ENCODE results near the gene BAZ2B.
"Not testable (repeated sequence)": the region's sequence is repeated elsewhere in the genome, so short reads cannot be mapped to it uniquely, and the experiment has no call there.

Gene BAZ2B

DNA sequence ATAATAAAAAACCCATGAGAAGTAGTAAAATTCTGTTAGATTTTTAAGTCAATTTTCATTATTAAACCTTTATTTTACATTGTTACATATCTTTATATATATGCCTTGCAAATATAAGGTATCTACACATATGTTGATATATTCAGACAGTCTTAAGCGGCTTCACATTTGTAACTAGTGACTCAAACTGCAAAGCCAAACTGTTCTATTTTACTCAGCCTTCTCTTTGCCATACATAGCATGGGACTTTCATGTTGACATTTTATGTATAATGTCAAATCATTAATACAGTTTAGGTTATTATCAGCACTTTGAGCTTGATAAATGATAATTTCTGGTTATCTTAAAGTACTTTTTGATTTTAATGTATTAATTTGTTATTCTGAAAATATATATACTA, 204.9 kb downstream of the BAZ2B start:
- DNase-seq (ENCODE audit: low read depth) = no peak

DNA sequence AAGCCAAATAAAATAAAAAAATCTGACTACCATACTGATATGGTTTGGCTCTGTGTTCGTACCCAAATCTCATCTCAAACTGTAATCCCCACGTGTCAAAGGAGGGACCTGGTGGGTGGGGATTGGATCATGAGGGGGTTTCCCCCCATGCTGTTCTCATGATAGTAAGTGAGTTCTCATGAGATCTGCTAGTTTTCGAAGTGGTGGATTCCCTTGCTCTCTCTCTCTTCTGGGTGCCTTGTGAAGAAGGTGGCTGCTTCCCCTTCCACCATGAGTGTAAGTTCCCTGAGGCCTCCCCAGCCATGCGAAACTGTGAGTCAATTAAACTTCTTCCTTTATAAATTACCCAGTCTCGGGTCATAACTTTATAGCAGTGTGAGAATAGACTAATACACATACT, 206.1 kb downstream of the BAZ2B start:
- no peak for DNase-seq (ENCODE audit: low read depth)

DNA sequence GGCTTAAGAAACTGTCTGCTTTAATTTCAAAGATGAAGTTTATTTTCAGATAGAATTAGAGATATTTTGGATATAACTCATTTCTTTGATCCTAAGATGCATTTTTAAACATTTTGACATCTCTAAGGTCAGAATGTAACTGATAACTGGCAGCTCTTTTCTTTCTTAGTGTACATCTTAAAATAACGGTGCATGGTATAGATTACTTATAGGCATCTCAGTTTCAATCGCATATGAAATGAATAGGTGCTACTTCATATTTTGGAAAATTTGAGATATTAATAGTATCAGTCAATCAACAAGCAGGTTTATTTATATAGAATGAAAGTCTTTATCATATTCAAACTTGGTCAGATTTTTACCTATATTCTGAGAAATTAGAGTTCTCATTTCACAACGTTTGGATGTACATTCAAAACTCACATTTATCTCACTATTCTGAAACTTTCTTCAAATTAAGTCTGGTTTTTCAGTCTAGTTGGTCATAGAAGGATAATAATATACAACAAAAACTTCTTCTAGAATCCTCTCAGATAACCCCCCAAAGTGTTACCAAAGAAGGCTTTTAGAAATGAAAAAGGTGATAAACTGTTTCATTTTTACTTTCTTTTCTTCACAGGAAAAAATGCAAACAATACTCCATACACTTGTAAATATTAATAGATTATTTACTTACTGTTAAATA, 207.1 kb downstream of the BAZ2B start:
- no peak for DNase-seq (ENCODE audit: low read depth)

DNA sequence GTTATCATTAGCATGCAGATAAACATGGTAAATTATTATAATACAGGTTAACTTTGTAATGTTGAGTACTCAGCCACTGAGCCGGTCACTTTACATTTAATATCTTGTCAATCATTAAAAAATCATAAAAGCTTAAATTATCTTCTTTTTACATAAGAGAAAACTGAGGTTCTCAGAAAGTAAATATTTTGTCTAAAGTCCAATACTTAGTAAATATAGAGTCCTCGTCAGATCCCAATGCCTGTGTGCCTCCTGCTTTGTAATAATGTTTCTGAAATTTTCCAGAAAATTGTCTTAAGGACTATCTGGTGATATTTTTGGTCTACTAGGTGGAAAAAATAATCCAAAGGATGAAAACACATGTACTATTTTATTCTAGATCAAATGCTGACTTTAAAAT, 213.6 kb downstream of the BAZ2B start:
- DNase-seq (ENCODE audit: low read depth) = no peak

DNA sequence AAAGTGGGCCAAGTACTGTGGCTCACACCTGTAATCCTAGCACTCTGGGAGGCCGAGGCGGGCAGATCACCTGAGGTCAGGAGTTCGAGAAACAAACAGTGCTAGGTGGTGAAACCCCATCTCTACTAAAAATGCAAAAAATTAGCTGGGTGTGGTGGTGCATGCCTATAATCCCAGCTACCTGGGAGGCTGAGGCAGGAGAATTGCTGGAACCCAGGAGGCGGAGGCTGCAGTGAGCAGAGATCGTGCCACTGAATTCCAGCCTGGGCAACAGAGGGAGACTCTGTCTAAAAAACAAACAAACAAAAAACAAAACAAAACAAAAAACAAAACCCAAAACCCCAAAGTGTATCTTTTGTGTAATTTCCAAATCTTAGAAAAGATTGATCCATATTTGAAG, 214.2 kb downstream of the BAZ2B start:
- DNase-seq (ENCODE audit: low read depth) = not testable (repeated sequence)

DNA sequence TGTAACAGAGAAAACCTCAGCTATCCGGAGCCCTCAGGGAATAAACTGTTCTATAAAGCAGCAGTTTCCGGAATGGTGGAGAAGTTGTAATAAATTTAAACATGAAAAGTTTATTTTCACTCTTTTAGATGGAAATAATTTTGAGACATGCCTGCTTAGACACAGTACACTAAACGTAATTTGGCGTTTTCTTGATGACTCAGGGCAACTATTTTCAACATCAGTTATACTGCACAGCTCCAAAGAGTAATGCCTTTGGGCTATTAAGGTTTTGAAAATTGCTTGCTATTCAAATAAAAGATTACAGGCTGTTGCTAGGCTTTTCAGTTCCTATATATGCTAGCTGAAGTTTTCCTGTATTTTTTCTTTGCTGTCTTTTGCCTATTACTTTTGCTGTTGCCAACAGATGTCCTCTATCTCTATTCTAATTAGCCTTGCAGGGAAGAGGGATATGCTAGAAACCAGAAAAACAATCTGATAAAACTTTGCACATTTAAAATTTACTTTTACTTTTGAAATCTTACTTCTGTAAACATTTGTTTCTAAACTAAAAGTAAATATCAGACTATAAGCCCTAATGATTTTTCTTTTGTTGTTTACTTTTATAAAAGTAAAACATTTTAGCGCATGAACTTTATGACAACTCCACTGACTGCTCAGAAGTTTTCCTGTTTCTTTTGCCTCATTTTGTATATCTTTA, 216.5 kb downstream of the BAZ2B start:
- peak; percentile 3 for DNase-seq (ENCODE audit: low read depth)

DNA sequence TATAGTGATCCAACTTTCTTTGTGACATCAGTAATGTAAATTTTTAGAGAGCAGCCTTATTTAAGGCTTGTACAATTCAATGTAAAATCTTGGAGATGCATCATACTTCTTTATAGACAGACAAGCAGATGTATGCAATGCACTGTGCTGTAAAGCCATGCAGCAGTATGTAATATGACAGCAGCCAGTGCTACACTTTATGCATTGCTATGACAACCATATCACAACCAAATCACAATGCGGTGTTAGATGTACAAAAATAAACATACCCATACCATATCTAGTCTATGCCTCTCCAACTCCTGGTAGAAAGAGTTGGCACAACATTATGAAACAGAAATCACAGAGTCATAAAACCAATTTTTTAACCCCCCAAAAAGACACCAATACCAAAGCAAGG, 219.5 kb downstream of the BAZ2B start:
- no peak for DNase-seq (ENCODE audit: low read depth)

DNA sequence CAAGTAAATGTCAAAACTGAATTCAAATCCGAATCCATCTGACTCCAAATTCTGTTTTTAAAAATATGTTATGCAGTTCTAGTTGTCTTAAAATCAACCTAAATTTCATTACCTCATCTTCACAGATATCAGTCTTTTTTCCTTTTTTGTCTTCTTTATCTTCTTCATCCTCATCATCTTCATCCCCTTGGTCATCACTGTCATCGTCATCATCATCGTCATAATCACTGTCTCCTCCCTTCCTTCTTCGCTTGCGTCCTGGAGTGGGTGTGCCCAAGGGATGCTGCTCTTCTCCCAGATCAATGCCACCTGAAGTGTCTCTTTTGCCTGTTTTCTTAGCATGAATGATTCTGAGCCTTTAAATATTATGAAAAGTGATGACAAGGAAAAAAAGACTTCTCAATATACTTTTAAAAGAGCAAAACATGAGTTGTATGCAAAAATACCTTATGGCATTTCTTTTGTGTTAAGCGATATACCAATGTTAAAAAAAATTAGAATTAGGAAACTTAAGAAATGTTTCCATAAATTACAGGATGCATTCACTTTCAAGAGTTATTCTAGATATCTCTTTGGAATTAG, 233.8 kb downstream of the BAZ2B start:
- no peak for DNase-seq (ENCODE audit: low read depth)

DNA sequence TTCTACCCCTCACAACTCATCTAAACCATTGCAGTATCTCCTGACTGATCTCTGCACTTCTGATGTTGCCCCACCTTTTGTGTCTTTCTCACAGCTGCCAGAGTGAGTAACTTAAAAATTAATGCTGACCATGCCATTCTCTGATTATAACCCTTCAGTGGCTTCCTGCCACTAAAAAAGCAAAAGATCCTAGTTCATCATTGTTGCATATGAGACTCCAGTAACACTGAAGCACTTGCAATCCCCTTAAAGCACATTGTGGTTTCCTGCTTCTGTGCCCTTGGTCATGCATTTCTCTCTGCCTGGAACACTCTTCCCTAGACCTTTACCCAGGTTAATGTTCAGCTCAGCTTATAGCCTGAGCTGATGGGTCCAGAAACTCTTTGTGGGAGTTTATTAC, 234.8 kb downstream of the BAZ2B start:
- no peak for DNase-seq (ENCODE audit: low read depth)

DNA sequence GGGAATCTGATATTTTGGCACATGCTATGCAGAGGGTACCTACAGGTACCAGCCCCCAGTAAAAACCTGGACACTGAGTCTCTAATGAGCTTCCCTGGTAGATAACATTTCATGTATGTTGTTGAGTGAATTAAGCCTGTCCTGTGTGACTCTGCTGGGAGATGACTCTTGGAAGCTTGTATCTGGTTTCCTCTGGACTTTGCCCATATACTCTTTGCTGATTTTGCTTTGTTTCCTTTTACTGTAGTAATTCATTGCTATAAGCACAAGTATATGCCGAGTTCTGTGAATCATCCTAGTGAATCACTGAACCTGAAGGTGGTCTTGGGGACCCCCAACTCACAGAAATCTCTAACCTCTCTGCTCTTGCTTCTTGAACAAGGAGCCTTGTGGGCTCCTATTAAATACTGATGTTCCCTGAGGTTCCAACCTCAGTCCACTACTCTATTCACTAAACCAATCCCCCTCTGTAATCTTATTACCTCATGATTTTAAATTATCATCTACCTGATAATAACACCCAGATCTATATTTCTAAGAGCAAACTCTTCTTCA, 235.6 kb downstream of the BAZ2B start:
- no peak for DNase-seq (ENCODE audit: low read depth)

DNA sequence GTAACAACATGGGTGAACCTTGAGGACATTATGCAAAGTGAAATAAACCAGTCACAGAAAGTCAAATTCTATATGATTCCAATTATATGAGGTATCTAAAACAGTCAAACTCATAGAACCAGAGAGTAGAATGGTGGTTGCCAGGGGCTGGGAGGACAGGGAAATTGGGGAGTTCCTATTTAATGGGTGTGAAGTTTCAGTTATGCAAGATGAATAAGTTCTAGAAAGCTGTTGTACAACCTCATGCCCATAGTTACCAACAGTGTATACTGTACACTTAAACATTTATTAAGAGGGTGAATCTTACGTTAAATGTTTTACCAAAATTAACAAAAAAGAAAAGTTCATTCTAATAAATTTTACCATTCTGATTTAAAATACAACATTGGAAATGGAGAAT, 237.2 kb downstream of the BAZ2B start:
- no peak for DNase-seq (ENCODE audit: low read depth)

DNA sequence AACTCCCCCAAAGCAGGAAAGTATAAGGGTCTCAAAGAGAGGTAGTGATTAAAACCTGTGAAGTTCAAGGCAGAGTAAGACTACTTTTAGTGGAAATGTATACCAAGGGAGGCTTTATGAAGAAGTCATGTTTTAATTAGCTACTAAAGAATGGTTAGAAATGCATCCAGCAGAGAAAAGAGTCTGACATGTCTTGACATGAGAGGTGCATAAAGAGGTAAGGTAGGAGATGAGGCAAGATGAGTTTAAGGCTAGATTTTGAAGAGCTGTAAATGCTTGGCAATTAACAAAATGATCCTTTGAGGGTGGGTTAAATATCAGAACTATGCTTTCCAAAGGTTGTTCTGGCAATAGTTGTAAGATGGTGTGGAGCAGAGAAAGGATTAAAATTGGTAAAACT, 241.1 kb downstream of the BAZ2B start:
- no peak for DNase-seq (ENCODE audit: low read depth)

DNA sequence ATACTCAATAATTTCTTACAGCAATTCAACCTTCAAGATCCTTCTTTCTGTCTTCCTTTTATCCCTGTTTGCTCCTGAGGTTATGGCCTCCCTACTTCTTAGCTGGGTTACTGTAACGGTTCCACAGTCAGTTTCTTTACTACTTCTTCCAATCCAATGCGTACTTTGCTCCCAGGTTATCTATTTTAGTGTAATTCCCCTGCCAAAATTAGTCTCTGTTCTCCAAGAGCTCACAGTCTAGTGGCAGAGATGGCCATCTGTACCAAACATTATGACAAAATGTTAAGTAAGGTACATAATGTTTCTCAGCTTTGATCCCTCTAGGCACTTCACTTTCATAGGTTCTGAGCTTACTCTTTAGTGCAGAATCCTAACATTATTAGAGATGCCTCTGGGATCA, 244.8 kb downstream of the BAZ2B start:
- DNase-seq (ENCODE audit: low read depth) = no peak

DNA sequence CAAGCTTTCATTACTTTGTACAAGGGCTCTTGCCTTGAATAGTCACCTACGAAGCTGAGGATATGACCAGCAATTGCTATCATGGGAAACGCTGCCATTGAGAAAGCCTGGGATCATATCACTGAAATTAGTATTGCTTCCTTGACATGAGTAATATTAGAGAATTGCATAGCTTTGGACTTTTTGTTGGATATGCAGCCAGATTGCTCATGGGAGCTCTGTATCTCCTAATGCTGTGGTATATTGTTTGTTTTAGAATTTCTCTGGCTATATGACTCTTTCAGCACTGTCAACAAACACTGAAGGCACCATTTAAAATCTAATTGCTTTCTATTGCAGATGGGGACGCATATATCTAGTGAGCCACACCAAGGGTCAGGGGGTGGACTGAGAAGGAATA, 249.8 kb downstream of the BAZ2B start:
- no peak for DNase-seq (ENCODE audit: low read depth)

DNA sequence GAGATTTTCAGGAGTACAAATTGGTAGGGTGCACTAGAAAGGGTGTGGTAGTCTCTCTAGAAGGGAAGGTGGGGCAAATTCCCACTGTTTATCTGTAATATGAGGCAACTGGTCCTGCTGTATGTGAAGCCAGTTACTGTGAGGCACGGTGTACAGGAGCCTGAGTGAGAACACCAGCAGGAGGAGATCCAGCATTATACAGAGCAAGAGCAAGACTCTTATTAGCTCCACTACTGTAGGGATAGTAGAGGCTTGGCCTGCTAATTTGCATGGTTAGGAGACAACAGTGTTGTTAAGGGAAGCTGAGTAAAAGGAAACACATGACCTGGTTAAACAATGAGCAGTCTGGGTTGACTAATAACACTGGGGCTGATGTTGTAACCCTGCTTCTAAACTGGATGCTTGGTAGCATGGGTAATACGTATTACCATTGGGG, 253.5 kb downstream of the BAZ2B start:
- no peak for DNase-seq (ENCODE audit: low read depth)

DNA sequence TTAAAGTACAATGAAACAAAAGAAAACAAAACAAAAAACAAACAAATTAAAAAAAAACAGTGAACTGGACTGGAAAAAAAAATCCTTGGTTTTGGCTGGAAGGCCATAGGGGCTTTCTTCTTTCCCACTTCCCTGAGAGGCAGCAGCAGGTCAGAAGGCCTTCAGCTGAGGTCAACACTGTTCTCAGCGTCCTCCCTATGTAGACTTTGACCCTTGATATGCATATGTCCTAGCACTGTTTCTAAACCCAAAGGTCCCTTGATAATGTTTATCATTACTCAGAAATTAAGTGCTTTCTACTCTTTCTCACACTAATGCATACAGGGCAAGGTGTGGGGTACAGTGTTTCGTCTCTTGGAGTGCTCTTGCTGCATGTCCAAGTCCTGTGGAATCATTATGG, 254.3 kb downstream of the BAZ2B start:
- DNase-seq (ENCODE audit: low read depth) = no peak

DNA sequence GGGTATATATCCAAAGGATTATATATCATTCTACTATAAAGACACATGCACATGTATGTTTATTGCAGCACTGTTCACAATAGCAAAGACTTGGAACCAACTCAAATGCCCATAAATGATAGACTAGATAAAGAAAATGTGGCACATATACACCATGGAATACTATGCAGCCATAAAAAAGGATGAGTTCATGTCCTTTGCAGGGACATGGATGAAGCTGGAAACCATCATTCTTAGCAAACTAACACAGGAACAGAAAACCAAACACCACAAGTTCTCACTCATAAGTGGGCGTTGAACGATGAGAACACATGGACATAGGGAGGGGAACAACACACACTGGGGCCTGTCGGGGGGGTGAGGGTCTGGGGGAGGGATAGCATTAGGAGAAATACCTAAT, 254.7 kb downstream of the BAZ2B start:
- not testable (repeated sequence) for DNase-seq (ENCODE audit: low read depth)

DNA sequence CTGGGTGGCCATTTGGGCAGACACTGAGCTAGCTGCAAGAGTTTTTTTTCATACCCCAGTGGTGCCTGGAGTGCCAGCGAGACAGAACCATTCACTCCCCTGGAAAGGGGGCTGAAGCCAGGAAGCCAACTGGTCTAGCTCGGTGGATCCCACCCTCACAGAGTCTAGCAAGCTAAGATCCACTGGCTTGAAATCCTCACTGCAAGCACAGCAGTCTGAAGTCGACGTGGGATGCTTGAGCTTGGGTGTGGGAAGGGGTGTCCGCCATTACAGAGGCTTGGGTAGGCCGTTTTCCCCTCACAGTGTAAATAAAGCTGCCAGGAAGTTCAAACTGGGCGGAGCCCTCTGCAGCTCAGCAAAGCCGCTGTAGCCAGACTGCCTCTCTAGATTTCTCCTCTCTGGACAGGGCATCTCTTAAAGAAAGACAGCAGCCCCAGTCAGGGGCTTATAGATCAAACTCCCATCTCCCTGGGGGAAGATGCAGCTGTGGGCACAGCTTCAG, 260.2 kb downstream of the BAZ2B start:
- DNase-seq (ENCODE audit: low read depth) = no peak

DNA sequence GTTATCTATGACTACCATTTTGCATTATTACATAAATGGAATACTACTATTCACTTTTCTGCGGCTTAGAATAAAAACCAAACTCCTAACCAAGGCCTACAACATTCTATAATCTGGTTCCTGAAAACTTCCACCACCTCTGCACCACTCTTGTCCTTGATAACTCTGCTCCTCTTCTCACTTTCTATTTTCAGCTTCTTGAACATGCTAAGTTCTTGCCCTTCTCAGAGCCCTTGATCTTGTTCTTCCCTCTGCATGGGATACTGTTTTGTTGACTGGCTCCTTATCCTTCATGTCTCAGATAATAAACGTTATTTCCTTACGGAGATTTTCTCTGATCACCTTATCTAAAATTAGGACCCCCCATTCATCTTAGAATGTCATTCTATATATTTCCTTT, 264.4 kb downstream of the BAZ2B start:
- no peak for DNase-seq (ENCODE audit: low read depth)

DNA sequence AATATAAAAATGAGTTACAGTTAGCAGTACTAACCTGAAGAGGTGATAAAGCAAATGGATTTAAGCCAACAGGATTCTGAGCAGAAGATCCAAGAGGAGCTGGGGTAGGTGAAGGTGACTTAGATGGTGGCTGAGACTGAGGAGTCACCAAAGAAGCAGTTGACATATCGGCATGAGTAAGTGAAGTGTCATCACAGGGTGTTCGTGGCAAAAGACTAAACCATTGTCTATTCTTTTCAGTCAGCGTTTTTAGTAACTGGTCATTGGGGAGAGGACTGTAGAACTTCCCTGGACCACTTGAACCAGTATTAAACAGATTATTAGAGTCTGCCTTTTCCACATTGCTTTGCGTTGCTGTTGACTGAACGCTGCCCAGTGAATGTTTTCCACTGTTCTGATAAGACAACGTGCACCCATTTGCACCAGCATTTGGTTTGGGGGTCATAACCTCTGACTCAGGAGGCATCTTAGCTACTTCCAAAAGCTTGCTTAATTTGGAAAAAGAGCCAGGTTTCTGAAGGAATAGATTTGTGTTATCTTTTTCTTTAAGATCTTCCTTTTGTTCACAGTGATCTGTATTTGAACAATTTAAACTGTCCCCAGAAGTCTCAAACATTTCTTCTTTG, 266.6 kb downstream of the BAZ2B start:
- DNase-seq (ENCODE audit: low read depth) = no peak

DNA sequence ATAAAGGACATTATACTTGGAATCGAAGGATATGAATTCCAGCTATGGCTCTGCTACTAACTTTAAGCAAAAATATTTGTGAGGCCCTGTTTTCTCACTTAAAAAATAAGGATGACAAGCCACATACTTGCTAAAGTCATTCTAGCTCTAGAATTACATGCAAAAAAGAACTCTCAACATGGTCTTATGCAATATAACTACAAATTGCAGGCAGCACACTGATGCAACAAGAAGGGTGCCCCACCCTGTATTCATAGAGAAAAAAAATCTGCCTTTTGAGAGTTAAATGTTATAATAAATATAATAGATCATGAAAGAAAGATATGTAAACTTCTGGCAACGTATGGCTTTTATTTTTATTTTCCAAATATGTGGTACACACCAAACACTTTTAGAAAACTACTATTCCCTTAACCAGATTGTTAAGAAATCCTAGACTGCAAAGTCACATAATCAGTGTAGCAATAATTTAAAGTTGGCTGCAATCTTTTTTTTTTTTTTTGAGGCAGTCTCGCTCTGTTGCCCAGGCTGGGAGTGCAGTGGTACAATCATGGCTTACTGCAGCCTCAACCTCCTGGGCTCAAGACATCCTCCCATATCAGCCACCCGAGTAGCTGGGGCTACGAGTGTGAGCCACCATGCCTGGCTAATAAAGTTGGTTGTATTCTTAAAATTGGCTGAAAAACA, 289.6 kb downstream of the BAZ2B start:
- DNase-seq (ENCODE audit: low read depth) = peak; percentile 83

DNA sequence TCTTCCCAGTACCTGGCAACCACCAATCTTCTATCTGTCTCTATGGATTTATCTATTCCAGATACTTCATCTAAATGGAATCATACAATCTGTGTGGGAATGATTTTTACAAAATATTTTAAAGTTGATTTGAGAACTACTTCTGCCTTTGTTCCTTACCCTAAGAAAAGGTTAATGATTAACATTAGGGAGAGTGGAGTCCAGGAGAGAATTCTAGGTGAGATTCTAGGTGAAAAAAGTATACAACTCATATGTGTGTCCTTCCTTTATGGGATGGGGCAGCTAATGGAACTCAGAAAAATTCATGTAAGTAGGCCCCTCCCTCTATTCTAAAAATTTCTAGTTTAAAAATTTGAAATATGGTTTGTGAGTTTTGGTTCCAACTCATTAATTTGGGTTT, 293.9 kb downstream of the BAZ2B start:
- DNase-seq (ENCODE audit: low read depth) = no peak

Measured in fibroblast of the conjunctiva (primary cell).